Measurements from ENCODE around the gene ATP10D.
"Not testable (repeated sequence)": the region's sequence is repeated elsewhere in the genome, so short reads cannot be mapped to it uniquely, and the experiment has no call there.

Gene ATP10D

GRCh38 chr4:47485047-47485692 is at the start of gene ATP10D:
ATP10D (plus strand) TSS chr4:47485275; CDS start chr4:47512541, 27,266 bp downstream.
- DNase-seq (ENCODE audit: low spot score): peak; percentile 84

- DNase-seq (ENCODE audit: low spot score): no peak
These were observed 42.1 kb upstream of the ATP10D start for GRCh38 chr4:47442980-47443379.

- no peak for DNase-seq (ENCODE audit: low spot score)
These were observed 41.0 kb upstream of the ATP10D start for GRCh38 chr4:47444031-47444430.

GRCh38 chr4:47451657-47452056 is 33.4 kb upstream of the ATP10D start:
- no peak for DNase-seq (ENCODE audit: low spot score)

- DNase-seq (ENCODE audit: low spot score): peak; percentile 5
These were observed 22.3 kb upstream of the ATP10D start for GRCh38 chr4:47462799-47463234.

GRCh38 chr4:47463235-47463956 is 21.7 kb upstream of the ATP10D start, which contains the start of gene COMMD8:
COMMD8 (minus strand) TSS chr4:47463702; CDS start chr4:47463651, 51 bp downstream.
- DNase-seq (ENCODE audit: low spot score): peak; percentile 90

- DNase-seq (ENCODE audit: low spot score): no peak
These were observed 20.1 kb upstream of the ATP10D start for GRCh38 chr4:47465004-47465403.

- DNase-seq (ENCODE audit: low spot score): no peak
These were observed 18.9 kb upstream of the ATP10D start for GRCh38 chr4:47466056-47466785.

GRCh38 chr4:47468706-47469365 is 16.2 kb upstream of the ATP10D start:
- DNase-seq (ENCODE audit: low spot score): no peak

GRCh38 chr4:47469951-47470350 is 15.1 kb upstream of the ATP10D start:
- DNase-seq (ENCODE audit: low spot score): no peak

- DNase-seq (ENCODE audit: low spot score): no peak
These were observed 14.0 kb upstream of the ATP10D start for GRCh38 chr4:47471064-47471463.

GRCh38 chr4:47471591-47471990 is 13.5 kb upstream of the ATP10D start:
- no peak for DNase-seq (ENCODE audit: low spot score)

- DNase-seq (ENCODE audit: low spot score): no peak
These were observed 11.8 kb upstream of the ATP10D start for GRCh38 chr4:47473141-47473750.

GRCh38 chr4:47474799-47475198 is 10.3 kb upstream of the ATP10D start:
- DNase-seq (ENCODE audit: low spot score): no peak

GRCh38 chr4:47475411-47475810 is 9.7 kb upstream of the ATP10D start:
- no peak for DNase-seq (ENCODE audit: low spot score)

- DNase-seq (ENCODE audit: low spot score): no peak
These were observed 6.3 kb upstream of the ATP10D start for GRCh38 chr4:47478804-47479203.

- no peak for DNase-seq (ENCODE audit: low spot score)
These were observed 2.7 kb upstream of the ATP10D start for GRCh38 chr4:47482326-47482725.

GRCh38 chr4:47483745-47484144 is 1.3 kb upstream of the ATP10D start:
- no peak for DNase-seq (ENCODE audit: low spot score)

- DNase-seq (ENCODE audit: low spot score): no peak
These were observed 907 bp upstream of the ATP10D start for GRCh38 chr4:47484168-47484567.

GRCh38 chr4:47485768-47486167 is 693 bp downstream of the ATP10D start:
- DNase-seq (ENCODE audit: low spot score): no peak

GRCh38 chr4:47486231-47486673 is 1.2 kb downstream of the ATP10D start:
- no peak for DNase-seq (ENCODE audit: low spot score)

GRCh38 chr4:47486727-47487126 is 1.7 kb downstream of the ATP10D start:
- not testable (repeated sequence) for DNase-seq (ENCODE audit: low spot score)

Data from SW480 (cell line).